ENCODE measurements around the gene MRPL52.
A peak's percentile ranks its signal among the peaks of the same experiment; 100 is the strongest.
"Not testable (repeated sequence)": the region's sequence is repeated elsewhere in the genome, so short reads cannot be mapped to it uniquely, and the experiment has no call there.

Gene MRPL52

DNA sequence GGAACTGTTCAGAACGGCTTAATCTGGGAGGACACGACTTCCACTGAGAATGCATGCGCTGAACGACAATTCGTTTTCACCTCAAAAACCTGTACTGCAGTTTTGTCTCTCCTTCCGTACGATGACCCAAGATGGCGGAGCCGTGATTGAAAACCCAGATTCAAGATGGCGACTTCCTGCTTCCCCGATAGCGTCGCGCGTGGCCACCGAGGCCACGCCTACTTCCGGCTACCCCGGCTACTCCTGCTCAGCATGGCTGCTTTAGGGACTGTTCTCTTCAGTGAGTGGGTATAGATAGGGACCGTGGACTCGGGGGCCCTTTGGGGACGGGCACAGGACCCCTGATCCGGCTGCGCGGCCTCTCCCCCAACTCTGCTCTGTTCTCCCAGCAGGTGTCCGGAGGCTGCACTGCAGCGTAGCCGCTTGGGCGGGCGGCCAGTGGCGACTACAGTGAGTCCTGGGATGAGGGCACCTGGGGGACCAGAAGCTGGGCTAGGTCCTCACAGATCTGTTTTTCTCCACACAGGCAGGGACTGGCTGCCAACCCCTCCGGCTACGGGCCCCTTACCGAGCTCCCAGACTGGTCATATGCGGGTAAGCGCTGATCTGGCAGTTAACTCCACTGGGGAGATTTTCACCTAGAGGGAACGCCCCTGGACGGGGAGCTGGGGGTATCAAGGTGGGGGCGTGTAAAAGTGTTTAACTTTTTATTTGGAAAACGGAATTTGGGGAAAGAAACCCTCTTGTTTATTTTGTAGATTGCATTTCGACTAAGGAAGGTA lies at the start of gene MRPL52:
TSS of gene MRPL52 (plus strand) at position 227 of the 782 bp plus-strand sequence. CDS start at position 253, 26 bp downstream.
- peak; percentile 82 for DNase-seq

DNA sequence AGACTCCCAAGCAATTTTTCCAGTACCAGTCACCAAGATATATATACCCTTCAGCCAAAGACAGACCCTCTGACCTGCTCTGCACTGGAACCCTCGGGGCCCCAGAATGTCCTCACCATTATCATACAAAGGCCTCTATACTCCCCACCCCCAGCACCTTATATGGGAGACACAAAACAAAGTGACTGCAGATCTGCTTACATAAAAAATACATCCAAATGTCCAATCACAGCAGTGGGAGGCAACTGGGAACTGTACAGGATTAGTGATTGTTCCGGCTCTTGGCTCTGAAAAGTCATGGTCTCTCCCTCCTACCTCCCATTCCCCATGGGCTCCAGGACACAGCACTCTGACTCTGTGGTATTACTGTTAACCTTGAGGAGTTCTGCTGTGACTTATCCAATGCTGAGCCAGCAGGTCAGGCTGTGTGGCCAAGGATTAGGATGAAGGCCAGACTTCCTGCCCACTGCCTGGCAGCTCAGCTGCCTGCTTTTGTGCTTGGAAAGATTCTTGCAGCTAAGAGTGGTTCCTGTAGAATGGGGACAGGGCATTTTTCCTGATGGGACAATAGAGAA lies 49.5 kb upstream of the MRPL52 start:
- DNase-seq, result no peak

DNA sequence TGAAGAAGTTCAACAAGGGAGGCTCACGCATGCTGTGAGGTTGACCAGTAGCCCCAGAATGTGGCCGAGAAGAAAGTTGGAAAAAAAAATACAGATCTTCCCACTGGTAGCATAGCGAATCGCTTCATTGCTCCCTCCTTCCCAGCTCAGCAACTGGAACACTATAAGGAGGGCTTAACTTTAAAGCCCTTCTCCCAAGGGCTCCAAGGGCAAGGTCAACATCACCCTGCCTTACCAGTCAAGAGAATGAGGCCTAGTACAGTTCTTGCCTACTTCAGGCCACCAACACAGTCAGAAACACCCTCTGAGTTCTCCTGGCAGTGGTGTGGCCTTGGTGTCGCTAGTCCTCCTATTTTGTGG lies 48.8 kb upstream of the MRPL52 start:
- DNase-seq, result no peak

DNA sequence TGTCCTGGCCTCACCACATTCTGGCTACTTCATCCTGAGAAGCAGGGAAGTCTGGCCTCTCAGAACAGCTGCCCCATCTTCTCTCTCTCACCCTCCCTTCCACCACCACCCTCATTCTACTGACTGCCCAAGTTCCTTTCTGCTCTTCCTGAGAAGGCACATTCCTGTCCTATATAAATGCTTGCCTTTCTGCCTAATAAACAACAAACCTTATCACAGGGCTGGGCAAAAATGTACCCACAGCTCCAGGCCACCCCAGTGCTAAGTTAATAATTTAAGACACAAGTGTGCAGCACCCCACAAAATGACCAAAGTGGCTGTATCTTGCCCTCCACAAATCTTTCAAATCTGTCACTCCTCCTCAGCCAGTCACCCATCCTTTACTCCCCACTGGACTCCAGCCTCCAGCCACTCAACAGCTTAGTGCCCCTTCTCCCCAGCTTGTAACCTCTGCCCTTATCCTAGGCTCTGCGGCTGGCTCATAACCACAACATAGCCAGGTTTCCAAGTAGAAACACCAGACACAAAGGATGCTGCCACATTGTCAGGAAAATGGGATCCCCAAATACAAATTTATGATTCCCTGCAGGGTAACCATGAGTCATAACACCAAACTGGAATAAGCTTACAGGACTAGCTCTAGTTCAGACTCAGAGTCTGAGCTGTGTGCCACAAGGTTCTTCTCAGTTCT lies 48.2 kb upstream of the MRPL52 start:
- DNase-seq, result no peak

DNA sequence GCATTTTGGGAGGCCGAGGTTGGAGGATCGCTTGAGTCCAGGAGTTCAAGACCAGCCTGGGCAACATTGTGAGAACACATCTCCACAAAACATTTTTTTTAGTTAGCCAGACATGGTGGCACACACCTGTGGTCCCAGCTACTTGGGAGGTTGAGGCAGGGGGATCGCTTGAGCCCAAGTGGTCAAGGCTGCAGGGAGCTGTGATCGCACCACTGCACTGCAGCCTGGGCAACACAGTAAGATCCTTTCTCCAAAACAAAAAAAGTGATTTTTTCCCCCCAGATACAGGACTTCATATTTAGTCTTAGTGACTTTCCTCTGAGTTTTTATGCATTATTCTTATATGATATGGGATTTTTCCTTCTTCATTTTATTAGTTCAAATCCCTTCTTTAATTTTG lies 43.0 kb upstream of the MRPL52 start:
- DNase-seq, result no peak

DNA sequence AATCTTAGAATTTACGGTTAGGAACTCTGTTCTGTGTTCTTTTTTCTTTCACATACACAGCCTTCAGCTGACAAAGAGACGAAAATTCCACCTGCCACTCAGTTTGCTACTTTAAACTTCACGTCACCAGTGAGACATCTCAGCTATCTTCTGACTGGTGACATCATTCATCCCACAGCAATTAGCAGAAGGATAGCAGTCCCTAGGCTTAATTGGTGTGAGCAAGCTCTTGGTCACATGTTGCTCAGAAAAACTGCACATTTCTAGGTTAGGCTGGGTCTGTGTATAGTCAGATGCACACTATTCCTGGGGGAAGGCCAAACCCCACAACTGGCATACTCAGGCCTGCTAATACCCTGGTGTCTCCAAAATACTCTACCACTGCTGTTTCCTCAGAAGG lies 38.4 kb upstream of the MRPL52 start:
- no peak for DNase-seq

DNA sequence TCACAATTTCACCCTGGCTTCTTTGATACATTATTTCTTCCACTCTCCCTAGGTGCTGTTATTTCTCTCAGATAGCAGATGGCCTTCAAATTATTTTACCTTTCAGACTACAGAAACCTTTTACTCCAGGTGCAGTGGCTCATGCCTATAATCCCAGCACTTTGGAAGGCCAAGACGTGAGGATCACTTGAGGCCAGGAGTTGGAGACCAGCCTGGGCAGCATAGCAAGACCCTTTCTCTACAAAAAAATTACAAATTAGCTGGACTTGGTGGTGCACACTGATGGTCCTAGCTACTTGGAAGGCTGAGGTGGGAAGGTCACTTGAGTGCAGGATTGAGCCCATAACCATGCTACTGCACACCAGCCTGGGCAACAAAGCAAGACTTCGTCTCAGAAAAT lies 37.5 kb upstream of the MRPL52 start:
- DNase-seq, result no peak

DNA sequence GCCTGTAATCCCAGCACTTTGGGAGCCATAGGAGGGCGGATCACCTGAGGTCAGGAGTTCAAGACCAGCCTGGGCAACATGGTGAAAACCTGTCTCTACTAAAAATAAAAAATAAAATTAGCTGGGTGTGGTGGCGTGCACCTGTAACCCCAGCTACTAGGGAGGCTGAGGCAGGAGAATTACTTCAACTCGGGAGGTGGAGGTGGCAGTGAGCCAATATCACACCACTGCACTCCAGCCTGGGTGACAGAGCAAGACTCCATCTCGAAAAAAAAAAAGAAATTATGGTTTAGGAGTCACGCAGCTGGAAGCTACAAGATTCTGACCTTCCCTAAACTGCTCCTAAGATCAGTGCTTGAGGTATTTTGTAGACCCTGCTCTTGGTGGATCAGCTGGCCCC lies 36.1 kb upstream of the MRPL52 start:
- not testable (repeated sequence) for DNase-seq

DNA sequence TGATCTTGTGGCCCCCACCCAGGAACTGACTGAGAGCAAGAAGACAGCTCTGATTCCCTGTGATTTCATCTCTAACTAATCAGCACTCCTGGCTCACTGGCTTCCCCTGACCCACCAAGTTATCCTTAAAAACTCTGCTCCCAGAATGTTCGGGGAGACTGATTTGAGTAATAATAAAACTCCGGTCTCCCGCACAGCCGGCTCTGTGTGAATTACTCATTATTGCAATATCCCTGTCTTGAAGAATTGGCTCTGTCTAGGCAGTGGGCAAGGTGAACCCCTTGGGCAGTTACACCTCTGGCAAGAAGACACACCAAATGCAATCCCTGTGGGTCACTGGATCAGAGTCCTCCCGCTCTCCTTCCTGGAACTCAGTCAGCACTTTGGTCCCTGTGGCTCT lies 35.7 kb upstream of the MRPL52 start:
- no peak for DNase-seq

DNA sequence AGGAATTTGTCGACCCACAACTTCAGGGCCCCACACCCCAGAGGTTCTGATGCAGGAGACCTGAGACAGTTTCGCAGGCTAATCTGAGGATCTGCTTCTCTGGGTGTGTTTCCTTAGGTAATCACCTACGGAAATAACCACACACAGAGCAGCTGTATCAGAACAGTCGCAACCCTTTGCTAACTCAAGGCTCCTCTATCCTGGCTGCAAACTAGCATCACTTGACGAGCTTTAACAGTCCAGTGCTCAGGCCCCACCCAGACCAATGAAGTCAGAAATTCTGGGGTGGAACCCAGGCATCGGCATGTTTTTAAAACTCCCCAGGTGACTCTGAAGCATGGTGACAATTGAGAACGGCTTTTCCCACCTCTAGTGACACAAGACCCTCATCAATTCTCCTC lies 35.1 kb upstream of the MRPL52 start:
- no peak for DNase-seq

DNA sequence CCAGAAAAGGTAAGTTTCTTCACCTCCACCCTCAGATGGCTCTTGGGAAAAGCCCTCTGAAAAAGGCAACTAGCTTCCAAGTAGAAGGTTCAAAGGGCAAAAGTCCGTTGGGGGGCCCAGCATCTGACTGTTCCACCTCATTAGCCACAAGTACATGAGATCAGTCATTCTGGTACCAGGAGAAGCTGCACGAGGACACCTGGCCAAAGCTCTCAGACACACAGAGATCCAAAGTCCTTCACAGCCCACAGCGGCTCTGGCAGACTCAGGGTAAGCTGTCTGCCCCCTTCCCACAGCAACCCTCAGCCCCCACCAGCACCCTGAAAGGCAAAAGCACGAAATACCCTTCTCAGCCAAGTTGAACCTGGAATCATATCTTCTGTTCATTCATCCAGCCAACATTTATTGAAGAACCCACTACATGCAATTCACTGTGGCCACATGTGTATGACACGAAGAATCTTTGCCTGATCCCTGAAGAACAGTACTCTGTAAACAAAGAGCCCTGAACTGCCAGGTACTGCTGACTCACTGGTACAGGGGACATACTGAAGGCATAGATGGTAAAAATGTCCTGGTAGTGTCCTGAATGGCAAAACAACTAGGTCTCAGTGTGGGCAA lies 33.5 kb upstream of the MRPL52 start:
- no peak for DNase-seq

DNA sequence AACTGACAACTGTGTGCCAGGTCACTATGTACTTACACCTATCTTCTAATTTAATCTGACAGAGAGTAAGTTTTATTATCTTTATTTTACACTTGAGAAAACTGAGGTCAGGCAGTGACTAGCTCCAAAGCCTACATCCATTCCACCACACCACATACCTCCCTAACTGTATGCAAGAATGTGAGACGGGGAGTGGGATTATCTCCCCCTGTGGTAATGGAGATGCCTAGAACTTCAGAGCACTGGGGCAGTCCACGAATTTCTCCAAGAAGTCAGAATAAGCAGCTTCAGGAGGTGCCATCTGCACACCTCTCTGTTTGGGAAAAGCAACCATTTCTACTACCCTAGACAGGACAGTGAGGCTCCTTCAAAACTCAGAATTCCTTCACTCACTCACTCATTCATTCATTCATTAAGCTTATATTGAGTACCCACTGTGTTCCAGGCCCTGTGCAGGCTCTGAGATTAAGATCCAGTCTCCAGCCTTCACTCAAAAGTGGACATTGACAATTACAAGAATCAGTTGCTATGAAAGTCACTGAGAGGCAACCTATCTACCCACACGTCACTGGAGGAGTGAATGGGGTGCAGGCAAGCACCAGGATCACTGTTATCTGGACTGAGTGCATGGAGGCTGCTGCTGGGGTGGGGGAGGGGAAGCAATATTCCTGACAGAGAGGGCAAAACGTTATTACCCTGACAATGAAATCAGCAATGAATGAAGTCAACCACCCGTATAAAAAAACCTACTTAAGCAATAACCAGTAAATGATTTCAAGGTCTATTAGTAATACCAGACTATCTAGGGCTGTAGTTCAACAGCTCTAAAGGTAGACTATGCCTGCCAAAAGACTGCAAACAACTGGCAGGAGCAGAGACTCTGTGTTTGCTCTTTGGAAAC lies 32.4 kb upstream of the MRPL52 start:
- no peak for DNase-seq

DNA sequence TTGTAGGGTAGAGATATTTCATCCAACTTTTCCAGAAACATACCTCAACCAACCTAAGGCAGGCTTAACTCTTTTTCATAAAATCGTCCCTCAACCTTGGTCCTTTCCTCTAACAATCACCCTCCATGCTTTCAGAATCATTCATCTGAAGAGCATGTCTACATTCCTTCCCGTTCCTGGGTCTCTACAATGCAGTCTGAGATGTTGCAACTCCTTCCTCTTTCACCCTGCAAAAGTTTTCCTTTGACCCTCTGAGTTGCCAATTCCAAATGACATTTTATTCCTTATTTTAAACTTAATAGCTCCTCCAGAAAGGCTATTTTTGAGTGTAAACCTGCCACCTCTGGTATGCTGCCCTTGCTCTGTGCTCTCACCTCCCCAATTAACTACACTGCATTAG lies 31.2 kb upstream of the MRPL52 start:
- DNase-seq, result no peak

DNA sequence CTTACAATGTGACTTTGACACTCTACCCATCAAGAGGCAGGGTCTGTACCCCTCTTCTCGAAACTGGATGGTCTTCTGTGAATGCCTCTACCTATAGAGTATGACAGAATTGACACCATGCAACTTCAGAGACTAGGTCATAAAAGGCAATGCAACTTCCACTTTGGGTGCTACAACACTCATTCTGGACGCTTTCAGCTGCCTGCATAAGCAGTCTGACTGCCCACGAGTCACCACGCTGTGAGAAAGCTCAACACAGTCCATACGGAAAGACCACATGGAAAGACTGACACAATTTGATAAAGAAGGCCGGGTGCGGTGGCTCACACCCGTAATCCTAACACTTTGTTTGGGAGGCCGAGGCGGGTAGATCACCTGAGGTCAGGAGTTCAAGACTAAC lies 29.3 kb upstream of the MRPL52 start:
- DNase-seq, result no peak

DNA sequence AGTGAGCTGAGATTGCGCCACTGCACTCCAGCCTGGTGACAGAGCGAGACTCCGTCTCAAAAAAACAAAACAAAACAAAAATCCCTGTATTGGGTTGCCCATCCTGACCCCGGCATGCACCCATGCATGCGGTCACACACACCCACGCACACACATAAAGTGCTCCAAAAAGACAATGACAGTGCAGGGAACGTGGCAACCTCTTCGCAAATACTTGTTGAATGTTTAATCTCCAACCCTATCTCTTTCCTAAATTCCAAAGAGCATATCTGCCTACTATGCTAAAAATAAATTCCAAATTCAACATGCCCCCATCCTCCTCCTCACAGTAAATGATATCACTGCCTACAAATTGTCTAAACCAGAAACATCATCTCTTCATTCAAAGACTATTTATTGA lies 28.0 kb upstream of the MRPL52 start:
- DNase-seq, result no peak

DNA sequence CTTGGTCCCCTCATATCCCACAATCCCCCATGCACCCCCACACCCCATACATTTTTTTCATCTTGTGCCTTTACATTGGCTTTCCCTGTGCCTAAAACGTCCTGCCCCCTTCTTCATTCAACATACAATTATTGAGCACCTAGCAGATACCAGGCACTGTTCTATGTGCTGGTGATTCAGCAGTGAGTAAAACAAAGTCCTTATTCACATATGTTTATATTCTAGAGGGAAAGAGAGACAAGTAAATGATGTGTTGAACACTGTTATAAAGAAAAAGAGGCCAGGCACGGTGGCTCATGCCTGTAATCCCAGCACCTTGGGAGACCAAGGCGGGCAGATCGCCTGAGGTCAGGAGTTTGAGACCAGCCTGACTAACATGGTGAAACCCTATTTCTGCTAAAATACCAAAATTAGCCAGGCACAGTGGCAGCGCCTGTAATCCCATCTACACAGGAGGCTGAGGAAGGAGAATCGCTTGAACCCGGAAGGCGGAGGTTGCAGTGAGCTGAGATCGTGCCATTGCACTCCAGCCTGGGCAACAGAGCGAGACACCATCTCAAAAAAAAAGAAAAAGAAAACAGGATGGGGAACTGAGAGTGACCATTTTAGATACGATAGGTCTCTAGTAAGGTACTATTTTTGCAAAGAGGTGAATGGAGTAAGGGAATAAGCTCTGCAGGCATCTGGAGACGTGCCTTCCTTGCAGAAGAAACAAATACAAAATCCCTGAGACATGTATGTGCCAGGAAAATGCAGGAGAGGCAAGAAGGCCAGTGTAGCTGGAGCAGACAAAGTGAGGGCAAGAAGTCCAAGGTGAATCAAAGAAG lies 26.6 kb upstream of the MRPL52 start:
- no peak for DNase-seq

DNA sequence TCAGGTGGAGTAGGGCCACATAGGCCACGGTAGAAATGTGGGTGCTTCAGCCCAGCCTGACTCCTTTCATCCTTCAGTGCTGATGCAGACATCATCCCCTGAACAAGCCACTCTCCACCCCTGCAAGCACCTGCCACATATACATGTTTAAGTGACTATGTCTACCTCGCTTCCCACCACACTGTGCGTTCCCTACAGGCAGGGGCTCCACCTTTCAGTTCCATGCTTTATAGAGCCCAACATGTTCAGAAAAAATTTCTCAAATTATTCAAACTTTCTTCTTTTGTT lies 26.1 kb upstream of the MRPL52 start:
- DNase-seq, result no peak

DNA sequence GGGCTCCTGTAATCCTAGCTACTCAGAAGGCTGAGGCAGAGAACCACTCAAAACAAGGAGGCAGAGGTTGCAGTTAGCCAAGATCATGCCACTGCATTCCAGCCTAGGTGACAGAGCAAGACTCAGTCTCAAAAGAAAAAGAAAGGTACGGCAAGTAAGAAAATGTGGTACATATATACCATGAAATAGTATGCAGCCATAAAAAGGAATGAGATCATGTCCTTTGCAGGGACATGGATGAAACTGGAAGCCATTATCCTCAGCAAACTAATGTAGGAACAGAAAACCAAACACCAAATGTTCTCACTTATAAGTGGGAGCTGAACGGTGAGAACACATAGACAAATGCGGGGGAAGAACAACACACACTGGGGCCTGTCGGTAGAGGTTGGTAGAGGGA lies 24.5 kb upstream of the MRPL52 start:
- not testable (repeated sequence) for DNase-seq

DNA sequence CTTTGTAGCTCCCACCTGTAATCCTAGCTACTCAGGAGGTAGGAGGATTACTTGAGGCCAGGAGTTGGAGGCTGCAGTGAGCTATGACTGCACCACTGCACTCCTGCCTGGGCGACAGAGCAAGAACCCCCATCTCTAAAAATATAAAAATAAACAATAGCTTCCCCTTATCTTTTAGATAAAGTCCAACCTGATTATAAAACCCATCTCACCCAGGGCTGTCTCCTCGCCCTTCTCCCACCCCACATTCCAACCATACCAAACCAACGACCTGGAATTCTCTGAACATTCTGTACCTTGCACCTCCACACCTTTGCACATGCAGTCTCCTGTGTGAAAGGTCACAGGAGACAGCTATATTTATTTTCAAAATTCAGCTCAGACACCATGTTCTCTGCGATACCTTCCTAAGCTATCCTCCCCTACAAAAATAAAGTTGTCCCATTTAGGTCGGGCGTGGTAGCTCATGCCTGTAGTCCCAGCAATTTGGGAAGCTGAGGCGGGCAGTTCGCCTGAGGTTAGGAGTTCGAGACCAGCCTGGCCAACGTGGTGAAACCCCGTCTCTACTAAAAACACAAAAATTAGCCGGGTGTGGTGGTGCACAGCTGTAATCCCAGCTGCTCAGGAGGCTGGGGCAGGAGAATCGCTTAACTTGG lies 22.1 kb upstream of the MRPL52 start:
- DNase-seq, result no peak

DNA sequence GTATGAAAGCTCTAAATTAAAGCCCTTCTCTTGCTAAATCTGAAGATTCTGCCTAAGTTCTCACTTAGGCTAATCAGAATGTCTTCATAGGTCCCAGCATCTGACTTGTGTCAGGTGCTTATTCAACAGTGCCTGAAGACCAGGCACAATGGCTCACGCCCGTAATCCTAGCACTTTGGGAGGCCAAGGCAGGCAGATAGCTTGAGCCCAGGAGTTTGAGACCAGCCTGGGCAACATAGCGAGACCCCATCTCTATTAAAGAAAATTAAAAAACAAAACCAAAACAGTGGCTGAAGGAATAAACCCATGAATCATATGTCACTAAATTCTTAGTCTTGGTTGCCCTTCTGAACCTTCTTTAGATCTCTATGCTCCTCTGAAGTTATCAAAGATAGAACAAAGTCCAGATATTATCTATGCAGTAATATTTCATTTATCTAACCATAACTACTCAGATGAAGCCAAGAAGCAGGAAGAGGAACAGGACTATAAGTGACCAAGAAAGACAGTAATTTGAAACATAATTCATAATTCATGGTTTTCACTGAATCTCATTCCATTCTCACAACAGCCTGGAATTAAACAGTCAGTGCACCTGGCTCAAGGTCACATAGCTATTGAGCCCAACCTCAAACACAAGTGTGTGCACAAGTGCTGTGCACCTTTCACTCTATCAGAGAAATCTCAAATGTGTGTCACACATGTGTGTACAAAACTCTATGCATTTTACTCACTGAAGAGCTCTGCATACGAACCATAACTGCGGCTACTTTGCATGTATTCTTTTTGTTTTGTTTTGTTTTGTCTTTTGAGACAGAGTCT lies 21.1 kb upstream of the MRPL52 start:
- no peak for DNase-seq

DNA sequence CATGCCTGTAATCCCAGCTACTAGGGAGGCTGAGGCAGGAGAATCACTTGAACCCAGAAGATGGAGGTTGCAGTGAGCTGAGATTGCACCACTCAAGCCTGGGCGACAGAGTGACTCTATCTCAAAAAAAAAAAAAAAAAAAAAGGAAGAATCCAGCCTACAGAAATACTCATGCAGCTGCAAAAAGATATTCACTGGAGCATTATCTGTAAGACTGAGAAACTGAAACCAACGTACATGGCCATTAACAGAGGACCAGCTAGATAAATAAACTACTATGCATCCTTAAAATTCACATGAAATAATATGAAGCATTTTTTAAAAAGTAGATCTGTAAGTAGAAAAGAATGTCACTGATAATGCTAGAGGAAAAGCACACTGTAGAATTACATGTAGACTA lies 18.0 kb upstream of the MRPL52 start:
- DNase-seq, result no peak

Measured in NK-92 treated with Interleukin-12 subunit alpha and Interleukin-12 subunit beta, amount 100 ng/mL, for 24 hours (cell line).